Tibial nerve (tissue), 4 donors: ENCODE results near the gene GPR4. TPM values are rescaled to one million over a fixed set of nuclear protein-coding genes. Genes with fewer than 3 reads are reported as not detected.
"Not testable (repeated sequence)": the region's sequence is repeated elsewhere in the genome, so short reads cannot be mapped to it uniquely, and the experiment has no call there.

Source experiments
- DNase-seq, 2 donors: peaks; one replicate each; pipeline ENCODE4 v3.0.0-alpha.2; 2019; ENCODE audit warnings: low spot score in 2 of 2
- H3K27ac ChIP-seq, 4 donors: fragments of 200-600 bp; sonication (generic) in 3 of 4; one replicate each; pipeline ENCODE4 v1.5.1; 2017 to 2019; ENCODE audit warnings: mild to moderate bottlenecking in 1 of 4
- H3K27me3 ChIP-seq, 2 donors: fragments of 200-600 bp; sonication (generic) in 1 of 2; one replicate each; pipeline versions ENCODE4 v1.5.1 to v1.6.0; 2017 to 2019
- H3K36me3 ChIP-seq, 3 donors: fragments of 200-600 bp; sonication (generic); one replicate each; pipeline ENCODE4 v1.5.1; 2018 to 2019
- H3K4me1 ChIP-seq, 4 donors: fragments of 200-600 bp; sonication (generic) in 3 of 4; one replicate each; pipeline ENCODE4 v1.5.1; 2017 to 2019
- H3K4me3 ChIP-seq, 4 donors: fragments of 200-600 bp; sonication (generic) in 3 of 4; one replicate each; pipeline ENCODE4 v1.5.1; 2017 to 2019; ENCODE audit warnings: mild to moderate bottlenecking in 1 of 4, moderate library complexity in 1 of 4
- H3K9me3 ChIP-seq, 4 donors: fragments of 200-600 bp; sonication (generic) in 3 of 4; one replicate each; pipeline ENCODE4 v1.5.1; 2017 to 2019
- CTCF ChIP-seq, 5 experiments: fragments of 200-600 bp in 3 of 5; fragments of 450-650 bp in 2 of 5; sonication (generic) in 3 of 5; IDR thresholded peaks; one replicate each; pipeline ENCODE4 v1.5.1; 2016 to 2019; ENCODE audit warnings: antibody characterized with exemption in 5 of 5, mild to moderate bottlenecking in 3 of 5, moderate library complexity in 2 of 5
- EP300 ChIP-seq, 2 donors: sonication (generic); formaldehyde crosslinking; IDR thresholded peaks; one replicate each; pipeline ENCODE4 v1.6.1; 2017; ENCODE audit warnings: antibody characterized with exemption in 2 of 2, mild to moderate bottlenecking in 1 of 2
- POLR2A ChIP-seq, 2 donors: fragments of 450-650 bp; IDR thresholded peaks; one replicate each; pipeline ENCODE4 v1.6.1; 2017; ENCODE audit warnings: antibody characterized with exemption in 2 of 2, mild to moderate bottlenecking in 2 of 2, moderate library complexity in 2 of 2
- WGBS, 2 donors: methylation state at CpG; one replicate each; pipeline ENCODE4 v1.1.5; 2018; 5-methylcytosine and 5-hydroxymethylcytosine counted together
- total RNA-seq, 4 donors: library from RNA; depleted of rRNA; stranded (reverse); fragments of >200 nt; gene quantifications; one replicate each; pipeline ENCODE4 v1.1.0, GENCODE V29; 2016

GPR4 gene
- total RNA-seq, 4 donors from 2014 or later, result 12.6 to 15.6 (median 13.8) TPM

GRCh38 chr19:45636275-45636674 is 34.3 kb upstream of the GPR4 start:
- TF ChIP-seq POLR2A (IDR thresholded peaks at IDR 0.05) (no peak), EP300 (IDR thresholded peaks at IDR 0.05) (no peak), CTCF (IDR thresholded peaks at IDR 0.05) (no peak)
- H3K4me1 ChIP-seq, result peaks cover 0 to 35% (median 6%) of the 10 kb centered on the region in 4 donors
- H3K36me3 ChIP-seq, result peaks cover 0 to 5% (median 0%) of the 10 kb centered on the region in 3 donors
- no peak overlapping the region for H3K4me3 ChIP-seq
- H3K27ac ChIP-seq, result no peak overlapping the region
- no peaks in the 10 kb centered on the region for H3K27me3 ChIP-seq
- WGBS, 2 donors, result 97 to 100% methylated on average over 1 of the region's 1 CpG
- no peaks in the 10 kb centered on the region for H3K9me3 ChIP-seq
- DNase-seq, result no peak

GRCh38 chr19:45632468-45633196 is 30.6 kb upstream of the GPR4 start:
- WGBS, 2 donors, result 39 to 41% methylated on average over 21 to 27 of the region's 27 CpGs

GRCh38 chr19:45630463-45630862 is 28.5 kb upstream of the GPR4 start:
- Histone ChIP-seq H3K4me1 (peaks cover 0 to 6% (median 0%) of the 10 kb centered on the region in 4 donors), H3K27me3 (no peaks in the 10 kb centered on the region), H3K9me3 (no peaks in the 10 kb centered on the region), H3K27ac (no peak overlapping the region), H3K4me3 (no peak overlapping the region), H3K36me3 (peaks cover 0 to 42% (median 0%) of the 10 kb centered on the region in 3 donors)
- TF ChIP-seq EP300 (IDR thresholded peaks at IDR 0.05), result no peak
- TF ChIP-seq CTCF (IDR thresholded peaks at IDR 0.05), result no peak
- TF ChIP-seq POLR2A (IDR thresholded peaks at IDR 0.05), result no peak
- DNase-seq, result no peak
- WGBS, 2 donors, result 86 to 87% methylated on average over 2 of the region's 2 CpGs

More at GRCh38 chr19:45632468-45633196, 30.6 kb upstream of the GPR4 start:
- peak in 1 of 2 donors; percentile 18 for DNase-seq
- Histone ChIP-seq H3K36me3 (peaks cover 0 to 27% (median 0%) of the 10 kb centered on the region in 3 donors), H3K9me3 (no peaks in the 10 kb centered on the region), H3K4me3 (no peak overlapping the region), H3K4me1 (peaks cover 0 to 6% (median 0%) of the 10 kb centered on the region in 4 donors), H3K27me3 (no peaks in the 10 kb centered on the region), H3K27ac (peak overlapping the region in 2 of 4 donors; percentile 1 to 17)
- no peak for TF ChIP-seq EP300 (IDR thresholded peaks at IDR 0.05)
- TF ChIP-seq POLR2A (IDR thresholded peaks at IDR 0.05), result no peak
- TF ChIP-seq CTCF (IDR thresholded peaks at IDR 0.05), result no peak

- WGBS, 2 donors, result 87 to 91% methylated on average over 4 of the region's 4 CpGs
- H3K36me3 ChIP-seq, result peaks cover 0 to 50% (median 0%) of the 10 kb centered on the region in 3 donors
- no peaks in the 10 kb centered on the region for H3K9me3 ChIP-seq
- H3K27ac ChIP-seq, result no peak overlapping the region
- peaks cover 0 to 6% (median 0%) of the 10 kb centered on the region in 4 donors for H3K4me1 ChIP-seq
- TF ChIP-seq POLR2A (IDR thresholded peaks at IDR 0.05), result no peak
- no peak for TF ChIP-seq CTCF (IDR thresholded peaks at IDR 0.05)
- no peak for TF ChIP-seq EP300 (IDR thresholded peaks at IDR 0.05)
- no peaks in the 10 kb centered on the region for H3K27me3 ChIP-seq
- DNase-seq, result no peak
- no peak overlapping the region for H3K4me3 ChIP-seq
Observed at GRCh38 chr19:45629704-45630103, 27.7 kb upstream of the GPR4 start.

GRCh38 chr19:45628219-45628618 is 26.2 kb upstream of the GPR4 start:
- peaks cover 0 to 64% (median 0%) of the 10 kb centered on the region in 3 donors for H3K36me3 ChIP-seq
- WGBS, 2 donors, result 94 to 97% methylated on average over 7 of the region's 7 CpGs
- H3K9me3 ChIP-seq, H3K4me3 ChIP-seq, H3K27ac ChIP-seq, H3K27me3 ChIP-seq, H3K4me1 ChIP-seq, DNase-seq: not testable (repeated sequence)
